ENCODE measurements around the gene PLPPR5. TPM values are rescaled to one million over a fixed set of nuclear protein-coding genes. Genes with fewer than 3 reads are reported as not detected.

PLPPR5 gene
- total RNA-seq, 4 donors from 2014 or later: not detected

GRCh38 chr1:98903261-98903660 is 101.4 kb downstream of the PLPPR5 start:
- Histone ChIP-seq H3K9me3 (no peaks in the 10 kb centered on the region), H3K27me3 (no peaks in the 10 kb centered on the region), H3K27ac (no peak overlapping the region), H3K36me3 (no peaks in the 10 kb centered on the region), H3K4me3 (no peak overlapping the region), H3K4me1 (no peaks in the 10 kb centered on the region)
- no peak for DNase-seq
- intact Hi-C loops (cut with DNase I): no loop called here
- TF ChIP-seq CTCF (IDR thresholded peaks at IDR 0.05): no peak
- TF ChIP-seq POLR2A (IDR thresholded peaks at IDR 0.05): no peak
- 16 to 21% methylated on average over 2 of the region's 2 CpGs for WGBS, 2 donors

GRCh38 chr1:98898940-98899339 is 105.7 kb downstream of the PLPPR5 start:
- no peak overlapping the region for H3K27ac ChIP-seq
- no peak for DNase-seq
- H3K4me3 ChIP-seq: no peak overlapping the region
- no peak for TF ChIP-seq CTCF (IDR thresholded peaks at IDR 0.05)
- TF ChIP-seq POLR2A (IDR thresholded peaks at IDR 0.05): no peak
- intact Hi-C loops (cut with DNase I): no loop called here
- H3K27me3 ChIP-seq: no peaks in the 10 kb centered on the region
- no peaks in the 10 kb centered on the region for H3K4me1 ChIP-seq
- 56 to 84% methylated on average over 2 of the region's 2 CpGs for WGBS, 2 donors
- no peaks in the 10 kb centered on the region for H3K9me3 ChIP-seq
- H3K36me3 ChIP-seq: no peaks in the 10 kb centered on the region

- Histone ChIP-seq H3K36me3 (no peaks in the 10 kb centered on the region), H3K27me3 (no peaks in the 10 kb centered on the region), H3K4me1 (no peaks in the 10 kb centered on the region), H3K9me3 (no peaks in the 10 kb centered on the region), H3K27ac (no peak overlapping the region), H3K4me3 (no peak overlapping the region)
- DNase-seq: no peak
- TF ChIP-seq CTCF (IDR thresholded peaks at IDR 0.05): no peak
- no peak for TF ChIP-seq POLR2A (IDR thresholded peaks at IDR 0.05)
- 36 to 44% methylated on average over 2 of the region's 2 CpGs for WGBS, 2 donors
- intact Hi-C loops (cut with DNase I): no loop called here
These were observed 107.2 kb downstream of the PLPPR5 start for GRCh38 chr1:98897479-98897878.

GRCh38 chr1:98896711-98897445 is 107.8 kb downstream of the PLPPR5 start:
- H3K4me1 ChIP-seq: no peaks in the 10 kb centered on the region
- no peak for DNase-seq
- H3K27me3 ChIP-seq: no peaks in the 10 kb centered on the region
- H3K36me3 ChIP-seq: no peaks in the 10 kb centered on the region
- H3K9me3 ChIP-seq: no peaks in the 10 kb centered on the region
- H3K4me3 ChIP-seq: no peak overlapping the region
- WGBS, 2 donors: 88 to 90% methylated on average over 6 of the region's 6 CpGs
- no peak overlapping the region for H3K27ac ChIP-seq
- intact Hi-C loops (cut with DNase I): no loop called here
- no peak for TF ChIP-seq POLR2A (IDR thresholded peaks at IDR 0.05)
- no peak for TF ChIP-seq CTCF (IDR thresholded peaks at IDR 0.05)

- no peak overlapping the region for H3K27ac ChIP-seq
- no peak overlapping the region for H3K4me3 ChIP-seq
- no peak for DNase-seq
- no peak for TF ChIP-seq CTCF (IDR thresholded peaks at IDR 0.05)
- TF ChIP-seq POLR2A (IDR thresholded peaks at IDR 0.05): no peak
- H3K27me3 ChIP-seq: no peaks in the 10 kb centered on the region
- H3K4me1 ChIP-seq: no peaks in the 10 kb centered on the region
- WGBS, 2 donors: 45 to 55% methylated on average over 2 of the region's 2 CpGs
- H3K9me3 ChIP-seq: no peaks in the 10 kb centered on the region
- intact Hi-C loops (cut with DNase I): no loop called here
- H3K36me3 ChIP-seq: no peaks in the 10 kb centered on the region
These were observed 111.3 kb downstream of the PLPPR5 start for GRCh38 chr1:98893371-98893770.
